Prostate gland (tissue), 2 donors: ENCODE measurements around the gene LRP3.

Experiments
- POLR2AphosphoS5 ChIP-seq: sonication (generic); formaldehyde crosslinking; IDR thresholded peaks from one replicate; pipeline ENCODE4 v1.6.1; 2017; ENCODE audit warnings: antibody characterized with exemption
- TF ChIP-seq, protein P1 (sequence below), 4 experiments: fragments of 200-600 bp in 2 of 4; fragments of 450-650 bp in 2 of 4; sonication (generic) in 2 of 4; IDR thresholded peaks; 1 replicate in 3 of 4; 2 replicates in 1 of 4; pipeline ENCODE4 v1.5.1; 2016 to 2019; ENCODE audit warnings: antibody characterized with exemption in 4 of 4, mild to moderate bottlenecking in 2 of 4, moderate library complexity in 2 of 4

DNA sequence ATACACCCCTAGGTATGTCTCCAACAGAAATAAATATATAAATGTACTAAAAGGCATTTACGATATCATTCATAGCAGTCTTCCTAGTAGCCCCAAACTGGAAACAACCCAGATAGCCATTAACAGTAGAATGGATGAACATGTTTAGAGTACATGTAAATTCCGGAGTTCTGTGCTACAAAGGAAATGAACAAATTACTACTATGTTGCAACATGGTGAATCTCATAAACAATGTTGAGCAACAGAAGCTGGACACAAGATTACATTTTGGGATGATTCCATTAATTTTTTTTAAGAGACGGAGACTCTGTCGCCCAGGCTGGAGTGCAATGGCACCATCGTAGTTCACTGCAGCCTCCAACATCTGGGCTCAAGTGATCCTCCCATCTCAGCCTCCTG lies 37.4 kb downstream of the LRP3 start:
- TF ChIP-seq, protein P1, sequence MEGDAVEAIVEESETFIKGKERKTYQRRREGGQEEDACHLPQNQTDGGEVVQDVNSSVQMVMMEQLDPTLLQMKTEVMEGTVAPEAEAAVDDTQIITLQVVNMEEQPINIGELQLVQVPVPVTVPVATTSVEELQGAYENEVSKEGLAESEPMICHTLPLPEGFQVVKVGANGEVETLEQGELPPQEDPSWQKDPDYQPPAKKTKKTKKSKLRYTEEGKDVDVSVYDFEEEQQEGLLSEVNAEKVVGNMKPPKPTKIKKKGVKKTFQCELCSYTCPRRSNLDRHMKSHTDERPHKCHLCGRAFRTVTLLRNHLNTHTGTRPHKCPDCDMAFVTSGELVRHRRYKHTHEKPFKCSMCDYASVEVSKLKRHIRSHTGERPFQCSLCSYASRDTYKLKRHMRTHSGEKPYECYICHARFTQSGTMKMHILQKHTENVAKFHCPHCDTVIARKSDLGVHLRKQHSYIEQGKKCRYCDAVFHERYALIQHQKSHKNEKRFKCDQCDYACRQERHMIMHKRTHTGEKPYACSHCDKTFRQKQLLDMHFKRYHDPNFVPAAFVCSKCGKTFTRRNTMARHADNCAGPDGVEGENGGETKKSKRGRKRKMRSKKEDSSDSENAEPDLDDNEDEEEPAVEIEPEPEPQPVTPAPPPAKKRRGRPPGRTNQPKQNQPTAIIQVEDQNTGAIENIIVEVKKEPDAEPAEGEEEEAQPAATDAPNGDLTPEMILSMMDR (IDR thresholded peaks at IDR 0.05), result no peak
- TF ChIP-seq POLR2AphosphoS5, result no peak
